Measurements from ENCODE around the gene APOBEC4. TPM values are rescaled to one million over a fixed set of nuclear protein-coding genes. Genes with fewer than 3 reads are reported as not detected.

APOBEC4 gene
- total and polyA plus RNA-seq, 3 experiments from 2014 or later, result not detected

DNA sequence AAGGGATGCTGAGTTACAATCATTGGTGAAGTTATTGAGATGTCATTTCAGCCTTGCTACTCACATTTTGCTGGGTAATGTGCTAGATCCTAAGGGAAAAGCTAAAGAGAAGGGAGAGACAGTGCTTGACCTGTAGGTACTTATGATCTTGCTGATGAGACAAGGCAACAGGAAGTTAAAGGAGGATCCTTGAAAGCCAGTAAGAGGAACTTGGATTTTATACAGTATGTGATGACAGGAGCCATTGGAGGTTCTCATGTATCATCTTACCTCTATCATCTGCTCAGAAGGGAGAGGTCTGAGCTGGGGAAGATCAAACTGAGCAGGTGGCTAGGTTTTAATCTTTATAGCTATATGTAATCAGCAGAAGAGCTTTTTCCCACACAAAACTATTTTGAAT lies 6.3 kb downstream of the APOBEC4 start:
- Histone ChIP-seq H3K9me3 (ENCODE audit: low read length) (no peaks in the 10 kb centered on the region), H3K27ac (ENCODE audit: low read depth, low read length) (no peak overlapping the region), H3K36me3 (ENCODE audit: insufficient read depth, low read length) (no peaks in the 10 kb centered on the region), H3K27me3 (ENCODE audit: insufficient read depth, low read length, poor library complexity, severe bottlenecking) (no peaks in the 10 kb centered on the region), H3K4me3 (ENCODE audit: low read length) (no peak overlapping the region), H3K4me1 (ENCODE audit: insufficient read depth, low read length) (peaks cover 6% of the 10 kb centered on the region)
- Mint-ChIP-seq H3K9me3 (no peaks in the 10 kb centered on the region), H3K4me1 (peaks cover 7 to 10% (median 8%) of the 10 kb centered on the region in 3 donors), H3K27me3 (peaks cover 2 to 4% of the 10 kb centered on the region in 2 donors), H3K27ac (no peak overlapping the region), H3K36me3 (no peaks in the 10 kb centered on the region), H3K4me3 (no peak overlapping the region)
- CTCF ChIA-PET, result interaction anchor here (1.7 to 4.3 kb wide), 2 partner anchors 9 to 38 kb away, joined by 8 to 22 read pairs; no protein-coding TSS in a partner anchor
- POLR2A ChIA-PET, result no interaction called here
- no peak for DNase-seq

- Histone ChIP-seq H3K4me3 (ENCODE audit: low read length) (no peak overlapping the region), H3K4me1 (ENCODE audit: insufficient read depth, low read length) (no peaks in the 10 kb centered on the region), H3K27ac (ENCODE audit: low read depth, low read length) (no peak overlapping the region), H3K9me3 (ENCODE audit: low read length) (no peaks in the 10 kb centered on the region), H3K36me3 (ENCODE audit: insufficient read depth, low read length) (no peaks in the 10 kb centered on the region), H3K27me3 (ENCODE audit: insufficient read depth, low read length, poor library complexity, severe bottlenecking) (no peaks in the 10 kb centered on the region)
- no peak overlapping the region for H3K27ac Mint-ChIP-seq
- H3K4me1 Mint-ChIP-seq, result peaks cover 0 to 3% (median 0%) of the 10 kb centered on the region in 3 donors
- CTCF ChIA-PET, result interaction anchor here (0.7 to 4.3 kb wide), 3 partner anchors 10 to 270 kb away, joined by 3 to 22 read pairs (median 5); no protein-coding TSS in a partner anchor
- no peak overlapping the region for H3K4me3 Mint-ChIP-seq
- H3K36me3 Mint-ChIP-seq, result no peaks in the 10 kb centered on the region
- no peak for DNase-seq
- POLR2A ChIA-PET, result no interaction called here
- no peaks in the 10 kb centered on the region for H3K9me3 Mint-ChIP-seq
- H3K27me3 Mint-ChIP-seq, result peaks cover 2 to 4% of the 10 kb centered on the region in 2 donors
Measured at GRCh38 chr1:183645531-183645930, 7.6 kb downstream of the APOBEC4 start.

GRCh38 chr1:183642166-183642565 lies 10.9 kb downstream of the APOBEC4 start:
- CTCF ChIA-PET, result no interaction called here
- Histone ChIP-seq H3K9me3 (ENCODE audit: low read length) (no peaks in the 10 kb centered on the region), H3K27me3 (ENCODE audit: insufficient read depth, low read length, poor library complexity, severe bottlenecking) (no peaks in the 10 kb centered on the region), H3K27ac (ENCODE audit: low read depth, low read length) (no peak overlapping the region), H3K4me1 (ENCODE audit: insufficient read depth, low read length) (no peaks in the 10 kb centered on the region), H3K4me3 (ENCODE audit: low read length) (no peak overlapping the region), H3K36me3 (ENCODE audit: insufficient read depth, low read length) (no peaks in the 10 kb centered on the region)
- H3K4me1 Mint-ChIP-seq, result peaks cover 0 to 8% (median 2%) of the 10 kb centered on the region in 3 donors
- H3K9me3 Mint-ChIP-seq, result no peaks in the 10 kb centered on the region
- H3K27ac Mint-ChIP-seq, result no peak overlapping the region
- DNase-seq, result no peak
- H3K4me3 Mint-ChIP-seq, result no peak overlapping the region
- POLR2A ChIA-PET, result no interaction called here
- H3K36me3 Mint-ChIP-seq, result no peaks in the 10 kb centered on the region
- peaks cover 2 to 4% of the 10 kb centered on the region in 2 donors for H3K27me3 Mint-ChIP-seq

- Histone ChIP-seq H3K27ac (ENCODE audit: low read depth, low read length) (no peak overlapping the region), H3K27me3 (ENCODE audit: insufficient read depth, low read length, poor library complexity, severe bottlenecking) (no peaks in the 10 kb centered on the region), H3K4me3 (ENCODE audit: low read length) (no peak overlapping the region), H3K9me3 (ENCODE audit: low read length) (no peaks in the 10 kb centered on the region), H3K36me3 (ENCODE audit: insufficient read depth, low read length) (no peaks in the 10 kb centered on the region), H3K4me1 (ENCODE audit: insufficient read depth, low read length) (peaks cover 6% of the 10 kb centered on the region)
- no peaks in the 10 kb centered on the region for H3K9me3 Mint-ChIP-seq
- no peak overlapping the region for H3K4me3 Mint-ChIP-seq
- ChIA-PET CTCF (no interaction called here), POLR2A (no interaction called here)
- no peak overlapping the region for H3K27ac Mint-ChIP-seq
- peaks cover 11 to 25% (median 15%) of the 10 kb centered on the region in 3 donors for H3K4me1 Mint-ChIP-seq
- H3K36me3 Mint-ChIP-seq, result peaks cover 0 to 10% (median 0%) of the 10 kb centered on the region in 3 donors
- DNase-seq, result no peak
- peaks cover 0 to 2% of the 10 kb centered on the region in 2 donors for H3K27me3 Mint-ChIP-seq
Measured at GRCh38 chr1:183640193-183640592, 12.9 kb downstream of the APOBEC4 start.

- Histone ChIP-seq H3K9me3 (ENCODE audit: low read length) (no peaks in the 10 kb centered on the region), H3K27ac (ENCODE audit: low read depth, low read length) (no peak overlapping the region), H3K27me3 (ENCODE audit: insufficient read depth, low read length, poor library complexity, severe bottlenecking) (no peaks in the 10 kb centered on the region), H3K36me3 (ENCODE audit: insufficient read depth, low read length) (no peaks in the 10 kb centered on the region), H3K4me1 (ENCODE audit: insufficient read depth, low read length) (peaks cover 6% of the 10 kb centered on the region), H3K4me3 (ENCODE audit: low read length) (no peak overlapping the region)
- H3K9me3 Mint-ChIP-seq, result no peaks in the 10 kb centered on the region
- ChIA-PET CTCF (no interaction called here), POLR2A (no interaction called here)
- H3K4me3 Mint-ChIP-seq, result no peak overlapping the region
- no peak for DNase-seq
- peaks cover 21 to 36% (median 27%) of the 10 kb centered on the region in 3 donors for H3K4me1 Mint-ChIP-seq
- H3K27ac Mint-ChIP-seq, result no peak overlapping the region
- H3K27me3 Mint-ChIP-seq, result peaks cover 0 to 2% of the 10 kb centered on the region in 2 donors
- H3K36me3 Mint-ChIP-seq, result peaks cover 0 to 15% (median 0%) of the 10 kb centered on the region in 3 donors
Measured at GRCh38 chr1:183638649-183639387, 14.3 kb downstream of the APOBEC4 start.

- Mint-ChIP-seq H3K4me3 (peak overlapping the region; percentile 100), H3K9me3 (no peaks in the 10 kb centered on the region), H3K27me3 (peaks cover 0 to 2% of the 10 kb centered on the region in 2 donors), H3K4me1 (peaks cover 37 to 52% (median 47%) of the 10 kb centered on the region in 3 donors), H3K27ac (peak overlapping the region; percentile 77 to 100 (median 100)), H3K36me3 (peaks cover 0 to 24% (median under 1%) of the 10 kb centered on the region in 3 donors)
- Histone ChIP-seq H3K4me3 (ENCODE audit: low read length) (peak overlapping the region; percentile 84), H3K36me3 (ENCODE audit: insufficient read depth, low read length) (peaks cover 5% of the 10 kb centered on the region), H3K4me1 (ENCODE audit: insufficient read depth, low read length) (peaks cover 23% of the 10 kb centered on the region), H3K27me3 (ENCODE audit: insufficient read depth, low read length, poor library complexity, severe bottlenecking) (no peaks in the 10 kb centered on the region), H3K27ac (ENCODE audit: low read depth, low read length) (no peak overlapping the region), H3K9me3 (ENCODE audit: low read length) (no peaks in the 10 kb centered on the region)
- ChIA-PET POLR2A (no interaction called here), CTCF (interaction anchor here (1.7 kb wide), 1 partner anchor 19 kb away, joined by 8 read pairs; no protein-coding TSS in a partner anchor)
- no peak for DNase-seq
Measured at GRCh38 chr1:183636783-183637182, 16.3 kb downstream of the APOBEC4 start.

GRCh38 chr1:183636334-183636682 lies 16.8 kb downstream of the APOBEC4 start:
- Histone ChIP-seq H3K27ac (ENCODE audit: low read depth, low read length) (peak overlapping the region; percentile 57), H3K36me3 (ENCODE audit: insufficient read depth, low read length) (peaks cover 5% of the 10 kb centered on the region), H3K4me3 (ENCODE audit: low read length) (peak overlapping the region; percentile 84), H3K4me1 (ENCODE audit: insufficient read depth, low read length) (peaks cover 25% of the 10 kb centered on the region), H3K27me3 (ENCODE audit: insufficient read depth, low read length, poor library complexity, severe bottlenecking) (no peaks in the 10 kb centered on the region), H3K9me3 (ENCODE audit: low read length) (no peaks in the 10 kb centered on the region)
- Mint-ChIP-seq H3K4me3 (peak overlapping the region; percentile 100), H3K4me1 (peaks cover 40 to 56% (median 51%) of the 10 kb centered on the region in 3 donors), H3K27ac (peak overlapping the region; percentile 77 to 100 (median 100)), H3K36me3 (peaks cover 0 to 27% (median 3%) of the 10 kb centered on the region in 3 donors), H3K9me3 (no peaks in the 10 kb centered on the region), H3K27me3 (peaks cover 0 to 2% of the 10 kb centered on the region in 2 donors)
- no peak for DNase-seq
- ChIA-PET POLR2A (interaction anchor here (0.6 to 1.0 kb wide), 2 partner anchors 15 to 1276 kb away, joined by 3 read pairs; no protein-coding TSS in a partner anchor), CTCF (interaction anchor here (1.7 to 2.5 kb wide), 2 partner anchors 19 kb away, joined by 8 to 10 read pairs; no protein-coding TSS in a partner anchor)

Data from CD8-positive, alpha-beta memory T cell (primary cell).